HG02943 (cell line): ENCODE results near the gene POLE.

Experiments used
- ATAC-seq: cut with Tn5 transposase; IDR thresholded peaks from one replicate; pipeline ENCODE4 v1.9.1; 2021; ENCODE audit warnings: mild to moderate bottlenecking, low read depth, moderate library complexity; ENCODE audit not compliant: unreplicated experiment

POLE gene

DNA sequence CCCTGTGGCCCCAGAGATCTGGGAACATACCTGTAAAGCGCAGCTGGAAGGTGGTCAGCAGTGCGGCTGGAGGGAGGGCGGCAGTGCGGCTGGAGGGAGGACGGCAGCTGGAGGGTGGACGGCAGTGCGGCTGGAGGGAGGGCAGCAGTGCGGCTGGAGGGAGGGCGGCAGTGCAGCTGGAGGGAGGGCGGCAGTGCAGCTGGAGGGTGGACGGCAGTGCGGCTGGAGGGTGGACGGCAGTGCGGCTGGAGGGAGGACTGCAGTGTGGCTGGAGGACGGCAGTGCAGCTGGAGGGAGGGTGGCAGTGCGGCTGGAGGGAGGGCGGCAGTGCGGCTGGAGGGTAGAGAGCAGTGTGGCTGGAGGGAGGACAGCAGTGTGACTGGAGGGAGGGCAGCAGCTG, 100.2 kb downstream of the POLE start:
- ATAC-seq = no peak

- no peak for ATAC-seq
Observed at GRCh38 chr12:132585177-132585576, 102.0 kb downstream of the POLE start.

DNA sequence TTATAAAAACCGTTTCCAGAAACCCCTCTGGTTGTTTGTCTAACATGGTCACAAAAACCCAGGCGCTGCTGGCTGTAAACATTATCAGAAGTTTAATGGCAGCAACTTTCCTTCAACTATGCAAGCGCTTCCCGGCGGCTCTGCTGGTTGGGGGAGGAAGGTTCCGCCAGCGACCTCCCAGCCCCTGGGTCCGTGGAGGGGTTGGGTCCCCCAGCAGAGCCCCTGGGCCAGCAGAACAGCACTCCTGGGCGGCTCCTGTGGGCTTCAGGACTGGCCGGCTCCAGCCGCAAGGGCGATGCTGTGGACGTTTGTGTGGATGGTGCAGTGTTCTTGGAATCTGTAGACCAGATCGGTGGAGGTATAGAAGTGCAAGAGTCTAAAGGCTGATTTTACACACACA, 102.7 kb downstream of the POLE start:
- ATAC-seq = no peak

DNA sequence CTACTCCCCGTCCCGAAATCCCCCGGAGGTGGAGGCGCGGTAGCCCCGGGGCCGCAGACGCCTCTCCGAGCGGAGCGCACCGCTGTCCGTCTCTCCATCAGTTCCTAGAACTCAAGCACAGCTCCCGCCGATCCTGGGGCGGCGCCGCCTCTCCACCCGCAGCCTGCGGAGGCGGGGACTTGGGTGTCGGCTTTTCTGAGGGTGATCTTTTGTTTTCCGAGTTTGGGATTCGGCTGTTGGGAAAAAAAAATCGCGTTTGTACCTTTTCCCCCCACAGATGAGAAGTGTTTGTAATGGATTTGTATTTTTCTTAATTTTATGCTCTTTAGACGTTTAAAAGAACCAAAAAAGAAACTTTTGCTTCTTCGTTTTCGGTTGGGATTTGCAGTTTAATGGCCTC, 103.4 kb downstream of the POLE start:
- no peak for ATAC-seq

DNA sequence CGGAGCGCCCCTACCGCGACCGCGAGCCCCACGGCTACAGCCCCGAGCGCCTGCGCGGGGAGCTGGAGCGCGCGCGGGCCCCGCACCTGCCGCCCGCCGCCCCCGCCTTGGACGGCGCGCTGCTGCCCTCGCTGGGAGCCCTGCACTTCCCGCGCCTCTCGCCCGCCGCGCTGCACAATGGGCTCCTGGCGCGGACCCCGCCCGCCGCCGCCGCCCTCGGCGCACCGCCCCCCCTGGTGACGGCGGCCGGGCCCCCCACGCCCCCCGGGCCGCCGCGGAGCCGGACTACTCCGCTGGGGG, 103.8 kb downstream of the POLE start:
- no peak for ATAC-seq

DNA sequence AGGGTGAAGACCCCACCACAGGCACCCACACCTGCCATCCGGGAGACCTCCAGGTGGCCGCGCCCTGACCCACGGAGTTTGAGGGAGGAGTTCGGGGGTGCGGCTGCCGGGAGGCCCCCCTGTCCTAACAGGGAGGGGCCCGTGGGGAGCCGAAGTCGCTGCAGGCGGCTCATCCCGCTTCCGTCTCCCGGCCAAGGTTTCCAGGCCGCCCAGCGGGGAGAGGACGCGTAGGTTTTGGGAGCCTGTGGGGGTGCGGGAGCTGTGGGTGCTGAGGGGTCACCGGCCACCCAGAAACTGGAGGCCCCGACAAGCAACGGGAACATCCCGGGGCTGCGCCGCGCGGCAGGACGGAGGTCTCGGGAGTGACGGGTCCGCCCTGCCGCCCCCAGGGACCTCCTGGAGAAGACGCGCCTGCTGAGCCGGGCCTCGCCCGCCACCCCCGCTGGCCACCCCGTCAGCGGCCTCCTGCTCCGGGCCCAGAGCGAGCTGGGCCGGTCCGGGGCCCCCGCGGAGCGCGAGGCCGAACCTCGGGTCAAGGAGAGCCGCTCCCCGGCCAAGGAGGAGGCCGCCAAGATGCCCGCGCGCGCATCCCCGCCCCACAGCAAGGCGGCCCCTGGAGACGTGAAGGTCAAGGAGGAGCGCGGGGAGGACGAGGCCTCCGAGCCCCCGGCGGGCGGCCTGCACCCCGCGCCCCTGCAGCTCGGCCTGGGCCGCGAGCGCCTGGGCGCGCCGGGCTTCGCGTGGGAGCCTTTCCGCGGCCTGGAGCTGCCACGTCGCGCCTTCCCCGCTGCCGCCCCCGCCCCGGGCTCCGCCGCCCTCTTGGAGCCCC, 104.3 kb downstream of the POLE start:
- no peak for ATAC-seq

- ATAC-seq = no peak
Observed at GRCh38 chr12:132582058-132582420, 105.1 kb downstream of the POLE start.

GRCh38 chr12:132581348-132582057, 105.6 kb downstream of the POLE start:
- ATAC-seq = no peak

GRCh38 chr12:132580701-132581292, 106.3 kb downstream of the POLE start:
- no peak for ATAC-seq

- no peak for ATAC-seq
Observed at GRCh38 chr12:132579744-132580143, 107.4 kb downstream of the POLE start.

DNA sequence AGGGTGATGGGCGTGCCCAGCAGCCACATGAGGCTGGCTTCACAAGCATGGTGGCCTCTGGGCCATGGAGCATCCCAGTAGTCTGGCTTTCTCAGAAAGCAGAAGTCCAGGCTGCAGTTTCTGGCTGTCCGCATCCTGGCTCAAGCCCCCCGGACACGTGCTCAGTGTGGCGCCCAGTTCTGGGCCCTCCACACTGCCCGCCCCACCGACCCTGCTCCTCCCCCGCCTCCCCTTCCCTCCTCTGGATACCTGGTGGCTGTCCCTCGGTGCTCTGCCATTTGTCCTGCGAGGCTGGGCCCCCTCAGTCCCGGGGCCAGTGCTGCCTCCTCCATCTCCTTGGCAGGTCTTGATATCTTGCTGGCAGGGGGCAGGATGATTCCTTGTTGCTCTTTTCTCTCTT, 108.3 kb downstream of the POLE start:
- ATAC-seq = no peak

DNA sequence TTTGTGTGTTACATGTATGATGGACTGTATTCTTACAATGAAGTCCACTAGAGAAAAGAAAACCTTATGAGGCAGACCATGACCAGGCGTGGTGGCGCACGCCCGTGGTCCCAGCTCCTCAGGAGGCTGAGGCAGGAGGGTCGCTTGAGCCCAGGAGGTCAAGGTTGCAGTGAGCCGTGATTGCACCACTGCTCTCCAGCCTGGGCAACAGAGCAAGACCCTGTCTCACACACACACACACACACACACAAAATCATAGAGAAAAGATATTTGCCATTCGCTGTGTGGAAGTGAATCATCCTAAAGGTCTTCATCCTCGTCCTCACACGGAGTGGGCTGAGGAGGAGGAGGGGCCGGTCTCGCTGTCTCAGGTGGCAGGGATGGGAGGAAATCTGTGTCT, 109.0 kb downstream of the POLE start:
- no peak for ATAC-seq

GRCh38 chr12:132577191-132577920, 109.8 kb downstream of the POLE start:
- ATAC-seq = no peak

DNA sequence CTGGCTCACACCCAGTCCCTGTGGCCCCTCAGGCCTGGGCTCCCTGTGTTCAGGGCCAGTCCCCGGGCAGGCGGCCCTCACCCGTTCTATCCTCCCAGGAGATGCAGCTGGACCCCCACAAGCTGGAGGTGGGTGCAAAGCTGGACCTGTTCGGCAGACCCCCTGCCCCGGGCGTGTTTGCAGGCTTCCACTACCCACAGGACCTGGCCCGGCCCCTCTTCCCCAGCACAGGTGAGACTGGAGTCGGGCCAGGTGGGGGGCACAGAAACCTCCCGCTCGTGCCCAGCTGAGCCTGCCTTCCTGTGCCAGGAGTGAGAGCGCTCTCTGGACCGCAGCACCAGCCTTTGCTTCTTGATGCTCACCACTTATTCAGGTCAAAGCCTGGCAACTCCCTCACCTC, 110.4 kb downstream of the POLE start:
- ATAC-seq = no peak

DNA sequence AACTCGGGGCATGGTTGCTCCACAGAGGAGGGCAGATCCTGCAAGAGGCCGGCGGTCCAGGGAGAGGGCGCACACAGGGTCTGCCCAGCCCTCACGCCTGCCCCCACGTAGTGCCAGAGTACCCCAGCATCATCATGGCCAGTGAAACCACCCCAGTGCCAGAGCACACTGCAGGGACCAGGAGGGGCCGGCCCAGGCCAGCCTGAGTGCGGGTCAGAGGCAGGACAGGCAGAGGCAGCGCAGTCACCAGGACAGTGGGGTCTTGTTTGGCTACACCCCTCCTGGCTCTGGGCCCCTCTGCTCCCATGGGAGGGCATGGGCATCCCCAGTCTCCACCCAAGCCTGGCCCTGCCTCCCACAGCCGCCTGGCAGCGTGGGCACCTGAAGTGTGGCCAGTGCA, 111.5 kb downstream of the POLE start:
- no peak for ATAC-seq

- ATAC-seq = no peak
Observed at GRCh38 chr12:132574271-132574996, 112.7 kb downstream of the POLE start.
